B cell (primary cell): ENCODE measurements around the gene INF2. TPM values are rescaled to one million over a fixed set of nuclear protein-coding genes. Genes with fewer than 3 reads are reported as not detected.

ENCODE experiments used
- ATAC-seq: fragments of 200-7000 bp; cut with Tn5 transposase; one replicate; pipeline ENCODE4 v1.10.0; 2021; ENCODE audit warnings: low read depth, mild to moderate bottlenecking, moderate number of reproducible peaks, moderate library complexity
- CTCF ChIA-PET: fragments of 350-600 bp; sonication (Branson Sonifier 250); formaldehyde crosslinking; loops from one replicate; lab custom pipeline; 2021; ENCODE audit warnings: antibody characterized with exemption, inconsistent platforms; lab: Charles Lee
- POLR2A ChIA-PET: fragments of 350-600 bp; sonication (Branson Sonifier 250); formaldehyde crosslinking; loops from one replicate; lab custom pipeline; 2021; ENCODE audit warnings: antibody characterized with exemption; lab: Charles Lee
- DNase-seq: peaks from one replicate; pipeline ENCODE4 v3.0.0; 2013
- H2AFZ ChIP-seq: 2 replicates; pipeline ENCODE4 v1.6.1; 2012; ENCODE audit warnings: mild to moderate bottlenecking, low read depth, low read length; ENCODE audit not compliant: insufficient read depth, poor library complexity, severe bottlenecking
- H3K27ac ChIP-seq, 2 donors: 1 replicate in 1 of 2; 2 replicates in 1 of 2; pipeline ENCODE4 v1.5.1; 2012 to 2013; ENCODE audit warnings: low read length in 2 of 2, mild to moderate bottlenecking in 2 of 2, moderate library complexity in 1 of 2
- H3K27me3 ChIP-seq, 4 experiments: fragments of 200-600 bp in 1 of 4; sonication (generic) in 1 of 4; replicated peaks in 1 of 4; 1 replicate in 2 of 4; 2 replicates in 2 of 4; pipeline versions ENCODE4 v1.6.1 to v1.7.0; 2013 to 2016; ENCODE audit warnings: low read length in 3 of 4, mild to moderate bottlenecking in 2 of 4, mixed read lengths in 1 of 4, moderate library complexity in 1 of 4; ENCODE audit not compliant: insufficient read depth in 4 of 4, control insufficient read depth in 3 of 4; ENCODE audit errors: control extremely low read depth in 1 of 4
- H3K36me3 ChIP-seq, 2 experiments: replicated peaks in 1 of 2; 1 replicate in 1 of 2; 2 replicates in 1 of 2; pipeline versions ENCODE4 v1.6.1 to v1.7.1; 2013; ENCODE audit warnings: low read length in 1 of 2; ENCODE audit not compliant: insufficient read depth in 2 of 2, control insufficient read depth in 1 of 2; ENCODE audit errors: control extremely low read depth in 1 of 2, extremely low read depth in 1 of 2
- H3K4me1 ChIP-seq, 2 donors: fragments of 200-600 bp in 1 of 2; sonication (generic) in 1 of 2; 1 replicate in 1 of 2; 2 replicates in 1 of 2; pipeline versions ENCODE4 v1.5.1 to v1.6.1; 2013 to 2017; ENCODE audit warnings: low read length in 2 of 2; ENCODE audit not compliant: control insufficient read depth in 2 of 2, insufficient read depth in 2 of 2
- H3K4me2 ChIP-seq: replicated peaks from 2 replicates; pipeline ENCODE3; 2012; ENCODE audit warnings: mild to moderate bottlenecking, low read depth, low read length; ENCODE audit not compliant: poor library complexity, severe bottlenecking
- H3K4me3 ChIP-seq, 5 experiments: fragments of 200-600 bp in 1 of 5; sonication (generic) in 1 of 5; 1 replicate in 3 of 5; 2 replicates in 2 of 5; pipeline versions ENCODE4 v1.5.1 to v1.7.0; 2011 to 2016; ENCODE audit warnings: low read length in 4 of 5, mild to moderate bottlenecking in 4 of 5, low read depth in 2 of 5, control low read depth in 1 of 5, moderate library complexity in 1 of 5; ENCODE audit not compliant: insufficient read depth in 1 of 5; ENCODE audit errors: control extremely low read depth in 1 of 5, extremely low read depth in 1 of 5
- H3K79me2 ChIP-seq: fragments of 200-600 bp; sonication (generic); one replicate; pipeline ENCODE4 v1.6.0; 2016; ENCODE audit warnings: low read length; ENCODE audit not compliant: control insufficient read depth, insufficient read depth
- H3K9ac ChIP-seq: fragments of 200-600 bp; sonication (generic); 2 replicates; pipeline ENCODE4 v1.6.1; 2017; ENCODE audit warnings: mild to moderate bottlenecking, low read length, moderate library complexity
- H3K9me3 ChIP-seq, 3 donors: one replicate each; pipeline versions ENCODE4 v1.6.1 to v1.7.1; 2013; ENCODE audit warnings: low read length in 2 of 3; ENCODE audit not compliant: control insufficient read depth in 2 of 3, insufficient read depth in 1 of 3; ENCODE audit errors: control extremely low read depth in 1 of 3
- H4K20me1 ChIP-seq: 2 replicates; pipeline ENCODE4 v1.6.0; 2012; ENCODE audit warnings: mild to moderate bottlenecking, low read length; ENCODE audit not compliant: insufficient read depth, control insufficient read depth, poor library complexity, severe bottlenecking
- H3K27ac Mint-ChIP-seq: one replicate; pipeline ENCODE4 v1.8.0; 2021; ENCODE audit warnings: mixed read lengths
- H3K27me3 Mint-ChIP-seq: one replicate; pipeline ENCODE4 v1.8.0; 2021; ENCODE audit warnings: mixed read lengths
- H3K4me1 Mint-ChIP-seq: one replicate; pipeline ENCODE4 v1.8.0; 2021; ENCODE audit warnings: mixed read lengths
- H3K4me3 Mint-ChIP-seq: one replicate; pipeline ENCODE4 v1.8.0; 2021; ENCODE audit warnings: mixed read lengths
- H3K9me3 Mint-ChIP-seq: one replicate; pipeline ENCODE4 v1.8.0; 2022; ENCODE audit warnings: mixed read lengths; ENCODE audit not compliant: insufficient read depth
- CTCF ChIP-seq: fragments of 200-600 bp; IDR thresholded peaks from one replicate; pipeline ENCODE4 v1.8.0; 2022; ENCODE audit warnings: antibody characterized with exemption, mild to moderate bottlenecking
- EZH2 ChIP-seq: IDR thresholded peaks from 2 replicates; pipeline ENCODE4 v1.6.1; 2012; ENCODE audit warnings: borderline replicate concordance, low read depth, mild to moderate bottlenecking, moderate library complexity, low read length; ENCODE audit not compliant: insufficient read depth, poor library complexity, severe bottlenecking
- WGBS: methylation state at CpG from one replicate; pipeline ENCODE4 v1.1.5; 2013; ENCODE audit warnings: missing lambda C conversion rate; ENCODE audit not compliant: insufficient coverage; 5-methylcytosine and 5-hydroxymethylcytosine counted together
- intact Hi-C: fragments of 100-400 bp; cut with micrococcal nuclease; formaldehyde crosslinking; loops from one replicate; pipeline ENCODE4 v1.10.0; 2022
- polyA plus RNA-seq: library from polyadenylated mRNA; depleted of rRNA; stranded (reverse); fragments of >200 nt; gene quantifications from 2 replicates; pipeline ENCODE4 v1.2.3, GENCODE V29; 2012
- total RNA-seq, 2 donors: library from RNA; stranded (reverse); fragments of 120-200 nt in 1 of 2; gene quantifications; 1 replicate in 1 of 2; 2 replicates in 1 of 2; pipeline versions ENCODE4 v1.2.3 to v1.2.4, GENCODE V29; 2013 to 2022

Gene INF2
- total and polyA plus RNA-seq, 2 donors (not counting 1 experiment from before 2014, with no cell fraction given) = 90.2 to 100 TPM

GRCh38 chr14:104724981-104725771 is 35.8 kb downstream of the INF2 start:
- Histone ChIP-seq H3K9me3 (no peaks in the 10 kb centered on the region), H3K27ac (no peak overlapping the region), H3K27me3 (peaks cover 0 to 9% (median 3%) of the 10 kb centered on the region in 4 experiments), H3K9ac (no peak overlapping the region), H3K79me2 (no peaks in the 10 kb centered on the region), H4K20me1 (no peaks in the 10 kb centered on the region), H3K36me3 (no peaks in the 10 kb centered on the region), H3K4me1 (peaks cover 6 to 10% of the 10 kb centered on the region in 2 donors), H2AFZ (peak overlapping the region; percentile 84), H3K4me3 (no peak overlapping the region), H3K4me2 (peak overlapping the region; percentile 97)
- H3K9me3 Mint-ChIP-seq = no peaks in the 10 kb centered on the region
- TF ChIP-seq EZH2 (no peak), CTCF (no peak)
- peaks cover 8% of the 10 kb centered on the region for H3K27me3 Mint-ChIP-seq
- peaks cover 3% of the 10 kb centered on the region for H3K4me1 Mint-ChIP-seq
- ATAC-seq = no peak
- CTCF ChIA-PET = interaction anchor here (0.8 to 3.6 kb wide), 5 partner anchors 16 to 59 kb away, joined by 3 to 12 read pairs (median 3); partner anchors contain the start of gene SIVA1
- peak; percentile 39 for DNase-seq
- intact Hi-C loops = loop anchor here (1.0 kb wide), 1 partner anchor 27 kb away; no protein-coding TSS in a partner anchor
- peak overlapping the region; percentile 73 for H3K4me3 Mint-ChIP-seq
- H3K27ac Mint-ChIP-seq = no peak overlapping the region
- WGBS = 67% methylated on average over 24 of the region's 24 CpGs
- POLR2A ChIA-PET = interaction anchor here (0.8 kb wide), 1 partner anchor 27 kb away, joined by 6 read pairs; the partner anchor contains the start of gene SIVA1
